NCI-H1105 (cell line): ENCODE results near the gene ATP8A2.

Source experiments
- DNase-seq: peaks from one replicate; lab custom pipeline; 2025; lab: John Stamatoyannopoulos, UW

Gene ATP8A2

DNA sequence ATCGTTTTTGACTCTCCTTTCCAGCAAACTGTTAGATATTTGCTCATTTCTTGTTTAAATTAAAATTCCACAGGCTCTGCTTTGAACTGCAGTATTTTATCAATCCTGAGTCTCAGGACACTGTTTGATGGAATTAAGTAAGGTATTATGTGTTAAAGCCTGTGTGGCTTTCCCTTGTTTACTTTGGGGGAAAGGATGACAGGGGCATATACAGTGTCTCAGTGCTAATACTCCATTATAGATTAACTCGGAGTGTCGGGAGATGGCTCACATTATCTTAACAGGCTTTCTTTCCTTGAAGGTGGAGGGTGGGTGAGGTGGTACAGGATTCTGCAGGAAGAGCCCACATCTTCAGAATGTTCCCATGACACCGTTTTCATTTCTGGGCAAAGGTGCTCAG, 595.4 kb downstream of the ATP8A2 start:
- DNase-seq, result no peak

GRCh38 chr13:25971047-25971446, 599.3 kb downstream of the ATP8A2 start:
- no peak for DNase-seq

DNA sequence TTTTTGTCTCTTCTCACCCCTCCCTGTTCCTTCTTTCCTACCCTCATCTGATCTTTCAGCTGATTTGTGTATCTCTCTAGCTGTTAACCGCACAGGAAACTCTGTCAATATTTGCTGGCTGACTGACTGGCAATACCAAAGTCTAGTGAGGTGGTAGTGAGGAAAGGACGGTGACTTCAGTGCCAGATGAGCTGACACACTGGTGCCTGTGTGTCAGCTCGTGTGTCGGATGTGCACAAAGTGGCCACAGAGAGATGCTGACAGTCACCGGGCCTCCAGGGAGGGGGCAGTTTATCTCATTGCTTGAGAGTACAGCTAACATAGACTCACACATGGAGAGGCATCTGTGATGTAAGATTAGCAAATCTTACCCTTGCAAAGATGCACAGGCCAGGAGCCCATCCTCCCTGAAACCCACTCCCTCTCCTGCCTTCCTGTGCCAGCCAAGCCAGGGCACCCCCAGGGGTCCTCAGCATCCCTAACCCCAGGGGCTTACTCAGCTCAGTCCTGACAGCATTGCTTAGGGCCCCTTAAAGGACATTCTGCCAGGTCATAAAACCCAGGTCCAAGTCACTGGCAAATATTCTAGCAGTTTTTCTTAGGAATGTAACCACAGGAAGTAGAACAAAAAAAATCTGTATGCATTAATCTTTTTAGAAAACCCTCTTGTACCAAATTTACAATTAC, 599.8 kb downstream of the ATP8A2 start:
- DNase-seq, result no peak

GRCh38 chr13:25973085-25973484, 601.3 kb downstream of the ATP8A2 start:
- DNase-seq, result no peak

GRCh38 chr13:25973576-25973975, 601.8 kb downstream of the ATP8A2 start:
- DNase-seq, result no peak

- no peak for DNase-seq
Observed at GRCh38 chr13:25977216-25977615, 605.4 kb downstream of the ATP8A2 start.

GRCh38 chr13:25977671-25978070, 605.9 kb downstream of the ATP8A2 start:
- DNase-seq, result no peak

GRCh38 chr13:25978961-25979360, 607.2 kb downstream of the ATP8A2 start:
- no peak for DNase-seq

DNA sequence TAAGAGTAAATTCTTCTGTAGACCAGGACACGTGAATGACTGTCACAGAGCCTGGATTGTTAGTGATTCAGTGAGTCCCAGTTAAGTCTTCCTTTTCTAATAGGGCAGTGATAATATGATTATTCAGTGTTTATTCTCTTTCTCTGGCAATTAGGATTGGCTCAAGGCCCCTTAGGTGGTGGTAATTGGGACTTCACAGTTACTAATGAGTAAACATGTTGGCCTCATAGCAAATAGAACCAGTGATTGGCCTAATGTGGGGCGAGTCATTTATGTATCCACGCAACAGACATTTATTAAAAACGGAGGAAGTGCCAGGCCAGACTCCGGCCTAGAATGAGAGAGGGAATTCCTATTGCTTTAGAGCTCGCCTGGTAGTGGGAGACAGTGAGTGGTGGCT, 607.6 kb downstream of the ATP8A2 start:
- no peak for DNase-seq

GRCh38 chr13:25980255-25980654, 608.5 kb downstream of the ATP8A2 start:
- DNase-seq, result no peak

GRCh38 chr13:25981060-25981459, 609.3 kb downstream of the ATP8A2 start:
- DNase-seq, result no peak

GRCh38 chr13:25982907-25983306, 611.1 kb downstream of the ATP8A2 start:
- DNase-seq, result no peak

GRCh38 chr13:25987987-25988386, 616.2 kb downstream of the ATP8A2 start:
- no peak for DNase-seq

DNA sequence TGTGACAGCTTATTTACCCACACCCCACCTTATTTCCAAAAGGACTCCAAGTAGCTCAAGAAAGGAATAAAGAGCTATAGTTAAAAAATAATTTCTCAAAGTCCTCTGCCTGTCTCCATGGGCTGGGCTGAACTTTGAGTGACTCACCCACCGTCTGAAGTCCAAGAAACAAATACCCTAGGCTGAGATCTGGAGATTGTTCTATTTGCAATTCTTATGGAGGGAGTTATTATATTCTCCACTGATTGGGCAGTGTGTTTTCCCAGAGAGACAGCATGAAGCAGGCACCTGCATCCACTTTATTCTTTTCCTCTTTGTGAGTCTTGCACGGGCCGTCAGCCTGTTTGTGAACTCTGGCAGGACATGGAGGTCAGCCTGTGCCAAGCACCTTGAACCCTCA, 616.9 kb downstream of the ATP8A2 start:
- no peak for DNase-seq

DNA sequence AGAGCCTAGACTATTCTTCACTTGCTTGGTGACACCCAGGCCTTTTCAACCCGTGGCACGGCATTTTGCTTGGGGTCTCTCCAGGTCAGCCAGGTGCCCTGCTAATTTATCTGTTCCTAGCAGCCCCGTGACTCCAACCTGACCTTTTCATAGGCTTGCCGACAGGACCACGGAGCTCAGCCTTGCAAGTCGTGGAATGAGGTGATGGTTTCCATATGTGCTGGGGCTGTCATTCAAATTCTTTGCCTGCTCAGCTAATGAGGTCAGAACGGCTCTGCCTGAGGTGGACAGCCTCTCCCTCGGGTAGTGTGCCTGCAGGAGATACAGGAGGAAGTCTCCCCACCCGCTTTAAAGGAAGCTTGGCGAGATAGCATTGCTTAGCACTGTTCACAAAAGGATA, 619.0 kb downstream of the ATP8A2 start:
- DNase-seq, result no peak

DNA sequence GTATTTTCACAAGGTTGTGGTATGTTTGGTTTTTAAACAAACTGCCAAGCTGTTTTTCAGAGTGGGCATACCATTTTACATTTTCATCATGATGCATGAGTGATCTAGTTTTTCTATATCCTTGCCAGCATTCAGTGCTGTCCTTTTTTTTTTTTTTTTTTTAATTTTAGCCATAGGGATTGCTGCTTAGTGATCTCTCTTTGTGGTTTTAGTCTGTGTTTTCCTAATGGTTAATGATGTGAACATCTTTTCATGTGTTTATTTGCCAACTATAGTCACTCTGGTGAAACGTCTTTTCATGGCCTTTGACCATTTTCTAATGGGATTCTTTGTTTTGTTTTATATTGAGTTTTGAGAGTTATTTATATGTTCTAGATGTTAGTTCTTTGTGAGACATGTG, 620.3 kb downstream of the ATP8A2 start:
- no peak for DNase-seq

GRCh38 chr13:26007261-26008125, 635.7 kb downstream of the ATP8A2 start:
- DNase-seq, result no peak

DNA sequence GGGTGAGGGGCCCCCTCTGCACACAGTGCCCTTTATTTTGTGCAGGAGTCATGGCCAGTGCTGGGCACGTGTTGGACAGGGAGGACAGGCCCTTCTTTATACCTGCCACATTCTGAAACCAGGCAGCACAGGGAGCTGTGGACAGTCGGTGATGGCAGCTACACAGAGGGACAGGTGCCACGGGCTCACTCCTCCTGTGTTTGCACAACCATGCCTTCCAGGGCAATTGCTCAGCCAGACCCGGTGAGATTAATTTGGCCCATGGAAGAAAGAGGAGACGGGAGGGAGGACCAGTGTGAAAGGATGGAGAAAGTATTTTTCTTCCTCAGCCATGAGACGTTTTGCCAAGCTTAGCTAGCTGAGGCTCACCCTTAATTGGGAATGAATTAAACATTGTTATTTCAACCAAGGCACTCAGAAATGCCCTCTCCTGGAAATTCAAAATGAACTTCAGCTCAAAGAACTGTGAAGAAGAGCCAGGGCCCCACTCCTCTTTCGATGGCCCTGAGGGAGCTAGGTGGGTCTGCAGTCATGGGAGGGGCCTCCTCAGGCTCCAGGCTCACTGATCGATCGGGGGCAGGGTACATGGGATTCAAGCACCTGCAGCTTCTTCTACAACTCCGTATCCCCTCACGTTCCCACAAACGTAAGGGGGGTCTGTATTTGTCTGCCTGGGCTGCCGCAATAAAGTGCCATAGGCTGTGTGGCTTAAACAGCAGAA, 638.9 kb downstream of the ATP8A2 start:
- DNase-seq, result no peak

- no peak for DNase-seq
Observed at GRCh38 chr13:26011208-26011573, 639.4 kb downstream of the ATP8A2 start.

DNA sequence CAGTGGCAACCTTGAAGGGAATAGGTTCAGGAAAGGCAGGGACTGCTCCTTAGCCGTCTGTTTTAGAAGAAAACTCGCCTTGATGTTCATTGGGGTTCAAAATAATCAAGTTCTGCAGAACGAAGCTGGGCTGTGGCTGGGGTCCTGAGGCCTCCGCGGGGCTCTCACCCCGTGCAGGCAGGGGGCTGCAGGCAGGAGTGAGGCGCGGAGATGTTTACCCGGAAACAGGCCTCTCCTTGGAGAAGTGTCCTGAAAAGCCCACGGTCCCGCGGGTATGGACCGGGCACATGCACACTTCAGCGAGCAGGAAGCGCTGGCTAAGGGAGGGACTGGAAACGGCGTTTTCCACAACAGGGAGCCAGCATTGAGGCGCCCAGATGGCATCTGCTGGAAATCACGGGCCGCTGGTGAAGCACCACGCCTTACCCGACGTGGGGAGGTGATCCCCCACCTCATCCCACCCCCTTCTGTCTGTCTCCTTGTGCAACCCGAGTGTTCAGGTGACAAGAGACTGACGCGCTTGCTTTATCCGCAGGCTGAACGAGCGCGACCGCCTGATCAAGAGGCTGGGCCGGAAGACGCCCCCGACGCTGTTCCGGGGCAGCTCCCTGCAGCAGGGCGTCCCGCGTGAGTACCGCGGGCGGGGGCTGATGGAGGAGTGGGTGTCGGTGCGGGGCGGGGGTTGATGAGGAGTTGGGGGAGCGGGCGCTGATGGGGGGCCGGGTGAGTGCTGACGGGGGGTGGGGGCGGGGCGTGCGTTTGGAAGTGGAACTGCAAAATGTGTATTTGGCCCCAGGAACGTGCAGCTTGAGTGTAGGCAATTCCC, 640.4 kb downstream of the ATP8A2 start:
- DNase-seq, result no peak

DNA sequence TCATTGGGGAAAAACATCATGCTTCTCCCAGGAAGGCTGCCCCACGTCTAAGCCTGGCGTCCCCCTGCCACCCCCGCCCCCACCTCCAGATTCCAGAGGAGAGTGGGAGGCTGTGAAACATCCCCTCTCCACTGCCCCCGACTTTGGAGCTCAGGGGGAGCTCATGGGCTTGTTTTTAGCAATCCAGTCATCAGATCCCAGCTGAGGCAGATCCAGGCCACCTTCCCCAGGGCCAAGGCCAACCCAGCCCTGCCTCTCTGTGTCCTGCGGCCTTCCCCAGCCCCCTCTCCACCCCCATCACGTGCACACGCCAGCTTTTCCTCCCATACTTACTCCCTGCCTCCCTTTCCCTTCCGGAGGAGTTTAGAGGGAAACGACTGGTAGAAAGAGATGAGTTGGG, 641.2 kb downstream of the ATP8A2 start:
- DNase-seq, result no peak
